ENCODE data around the gene ANO7. TPM values are rescaled to one million over a fixed set of nuclear protein-coding genes. Genes with fewer than 3 reads are reported as not detected.

The ANO7 gene
- total and polyA plus RNA-seq, 2 of the 13 experiments (the other 11 are each of a cell fraction or from before 2014, with no cell fraction given) = 4.1 to 4.9 TPM

GRCh38 chr2:241271706-241272302 lies 83.3 kb downstream of the ANO7 start (continued):
- no peak for TF ChIP-seq TRIM24 (CRISPR knock-in tag; IDR thresholded peaks at IDR 0.05)
- no peak for TF ChIP-seq ZNF720 (CRISPR knock-in tag; IDR thresholded peaks at IDR 0.05)
- TF ChIP-seq, protein P1, sequence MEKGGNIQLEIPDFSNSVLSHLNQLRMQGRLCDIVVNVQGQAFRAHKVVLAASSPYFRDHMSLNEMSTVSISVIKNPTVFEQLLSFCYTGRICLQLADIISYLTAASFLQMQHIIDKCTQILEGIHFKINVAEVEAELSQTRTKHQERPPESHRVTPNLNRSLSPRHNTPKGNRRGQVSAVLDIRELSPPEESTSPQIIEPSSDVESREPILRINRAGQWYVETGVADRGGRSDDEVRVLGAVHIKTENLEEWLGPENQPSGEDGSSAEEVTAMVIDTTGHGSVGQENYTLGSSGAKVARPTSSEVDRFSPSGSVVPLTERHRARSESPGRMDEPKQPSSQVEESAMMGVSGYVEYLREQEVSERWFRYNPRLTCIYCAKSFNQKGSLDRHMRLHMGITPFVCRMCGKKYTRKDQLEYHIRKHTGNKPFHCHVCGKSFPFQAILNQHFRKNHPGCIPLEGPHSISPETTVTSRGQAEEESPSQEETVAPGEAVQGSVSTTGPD (CRISPR knock-in tag; IDR thresholded peaks at IDR 0.05) = 0 out of 2 replicates have a peak, but pooled peaks have one; percentile 44
- no peak for TF ChIP-seq ZNF12 (CRISPR knock-in tag; IDR thresholded peaks at IDR 0.05)
- TF ChIP-seq, protein P2, sequence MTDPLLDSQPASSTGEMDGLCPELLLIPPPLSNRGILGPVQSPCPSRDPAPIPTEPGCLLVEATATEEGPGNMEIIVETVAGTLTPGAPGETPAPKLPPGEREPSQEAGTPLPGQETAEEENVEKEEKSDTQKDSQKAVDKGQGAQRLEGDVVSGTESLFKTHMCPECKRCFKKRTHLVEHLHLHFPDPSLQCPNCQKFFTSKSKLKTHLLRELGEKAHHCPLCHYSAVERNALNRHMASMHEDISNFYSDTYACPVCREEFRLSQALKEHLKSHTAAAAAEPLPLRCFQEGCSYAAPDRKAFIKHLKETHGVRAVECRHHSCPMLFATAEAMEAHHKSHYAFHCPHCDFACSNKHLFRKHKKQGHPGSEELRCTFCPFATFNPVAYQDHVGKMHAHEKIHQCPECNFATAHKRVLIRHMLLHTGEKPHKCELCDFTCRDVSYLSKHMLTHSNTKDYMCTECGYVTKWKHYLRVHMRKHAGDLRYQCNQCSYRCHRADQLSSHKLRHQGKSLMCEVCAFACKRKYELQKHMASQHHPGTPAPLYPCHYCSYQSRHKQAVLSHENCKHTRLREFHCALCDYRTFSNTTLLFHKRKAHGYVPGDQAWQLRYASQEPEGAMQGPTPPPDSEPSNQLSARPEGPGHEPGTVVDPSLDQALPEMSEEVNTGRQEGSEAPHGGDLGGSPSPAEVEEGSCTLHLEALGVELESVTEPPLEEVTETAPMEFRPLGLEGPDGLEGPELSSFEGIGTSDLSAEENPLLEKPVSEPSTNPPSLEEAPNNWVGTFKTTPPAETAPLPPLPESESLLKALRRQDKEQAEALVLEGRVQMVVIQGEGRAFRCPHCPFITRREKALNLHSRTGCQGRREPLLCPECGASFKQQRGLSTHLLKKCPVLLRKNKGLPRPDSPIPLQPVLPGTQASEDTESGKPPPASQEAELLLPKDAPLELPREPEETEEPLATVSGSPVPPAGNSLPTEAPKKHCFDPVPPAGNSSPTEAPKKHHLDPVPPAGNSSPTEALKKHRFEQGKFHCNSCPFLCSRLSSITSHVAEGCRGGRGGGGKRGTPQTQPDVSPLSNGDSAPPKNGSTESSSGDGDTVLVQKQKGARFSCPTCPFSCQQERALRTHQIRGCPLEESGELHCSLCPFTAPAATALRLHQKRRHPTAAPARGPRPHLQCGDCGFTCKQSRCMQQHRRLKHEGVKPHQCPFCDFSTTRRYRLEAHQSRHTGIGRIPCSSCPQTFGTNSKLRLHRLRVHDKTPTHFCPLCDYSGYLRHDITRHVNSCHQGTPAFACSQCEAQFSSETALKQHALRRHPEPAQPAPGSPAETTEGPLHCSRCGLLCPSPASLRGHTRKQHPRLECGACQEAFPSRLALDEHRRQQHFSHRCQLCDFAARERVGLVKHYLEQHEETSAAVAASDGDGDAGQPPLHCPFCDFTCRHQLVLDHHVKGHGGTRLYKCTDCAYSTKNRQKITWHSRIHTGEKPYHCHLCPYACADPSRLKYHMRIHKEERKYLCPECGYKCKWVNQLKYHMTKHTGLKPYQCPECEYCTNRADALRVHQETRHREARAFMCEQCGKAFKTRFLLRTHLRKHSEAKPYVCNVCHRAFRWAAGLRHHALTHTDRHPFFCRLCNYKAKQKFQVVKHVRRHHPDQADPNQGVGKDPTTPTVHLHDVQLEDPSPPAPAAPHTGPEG (CRISPR knock-in tag; IDR thresholded peaks at IDR 0.05) = no peak
- TF ChIP-seq ZNF564 (CRISPR knock-in tag; IDR thresholded peaks at IDR 0.05) = 0 out of 2 replicates have a peak, but pooled peaks have one; percentile 53
- 0 out of 2 replicates have a peak, but pooled peaks have one; percentile 25 for TF ChIP-seq ZSCAN31 (CRISPR knock-in tag; IDR thresholded peaks at IDR 0.05; ENCODE audit: low read depth)
- TF ChIP-seq SIN3A (IDR thresholded peaks at IDR 0.05; ENCODE audit: borderline replicate concordance, low read depth, low read length) = peak; percentile 89; the same call in 1 of the 2 replicates
- peak; percentile 29; the same call in 1 of the 2 replicates for TF ChIP-seq PRDM10 (CRISPR knock-in tag; IDR thresholded peaks at IDR 0.05; ENCODE audit: low read depth)
- 0 out of 2 replicates have a peak, but pooled peaks have one; percentile 28 for TF ChIP-seq ZNF441 (CRISPR knock-in tag; IDR thresholded peaks at IDR 0.05; ENCODE audit: borderline replicate concordance)
- 0 out of 2 replicates have a peak, but pooled peaks have one; percentile 11 for TF ChIP-seq EED (CRISPR knock-in tag; IDR thresholded peaks at IDR 0.05)
- TF ChIP-seq ZNF772 (CRISPR knock-in tag; IDR thresholded peaks at IDR 0.05) = 0 out of 2 replicates have a peak, but pooled peaks have one; percentile 28
- TF ChIP-seq FOXJ3 (CRISPR knock-in tag; IDR thresholded peaks at IDR 0.05; ENCODE audit: borderline replicate concordance) = 0 out of 2 replicates have a peak, but pooled peaks have one; percentile 27
- peak; percentile 72 for TF ChIP-seq ZFX (CRISPR knock-in tag; IDR thresholded peaks at IDR 0.05; ENCODE audit: low read depth)
- TF ChIP-seq KAT7 (CRISPR knock-in tag; IDR thresholded peaks at IDR 0.05; ENCODE audit: borderline replicate concordance) = peak; percentile 69; the same call in 1 of the 2 replicates
- no peak; the same call in 1 of the 2 replicates for TF ChIP-seq AKAP8 (CRISPR knock-in tag; IDR thresholded peaks at IDR 0.05)
- peak; percentile 62; the same call in 1 of the 2 replicates for TF ChIP-seq ZFY (CRISPR knock-in tag; IDR thresholded peaks at IDR 0.05)
- 0 out of 2 replicates have a peak, but pooled peaks have one; percentile 5 for TF ChIP-seq BHLHE40 (IDR thresholded peaks at IDR 0.05; ENCODE audit: low read length)
- 0 out of 2 replicates have a peak, but pooled peaks have one; percentile 32 for TF ChIP-seq NRL (CRISPR knock-in tag; IDR thresholded peaks at IDR 0.05; ENCODE audit: borderline replicate concordance)
